HG03159 (cell line): ENCODE results near the gene RTN4.

ENCODE experiments used
- ATAC-seq: cut with Tn5 transposase; IDR thresholded peaks from one replicate; pipeline ENCODE4 v1.9.1; 2021; ENCODE audit warnings: mild to moderate bottlenecking, moderate library complexity; ENCODE audit not compliant: unreplicated experiment

Gene RTN4

DNA sequence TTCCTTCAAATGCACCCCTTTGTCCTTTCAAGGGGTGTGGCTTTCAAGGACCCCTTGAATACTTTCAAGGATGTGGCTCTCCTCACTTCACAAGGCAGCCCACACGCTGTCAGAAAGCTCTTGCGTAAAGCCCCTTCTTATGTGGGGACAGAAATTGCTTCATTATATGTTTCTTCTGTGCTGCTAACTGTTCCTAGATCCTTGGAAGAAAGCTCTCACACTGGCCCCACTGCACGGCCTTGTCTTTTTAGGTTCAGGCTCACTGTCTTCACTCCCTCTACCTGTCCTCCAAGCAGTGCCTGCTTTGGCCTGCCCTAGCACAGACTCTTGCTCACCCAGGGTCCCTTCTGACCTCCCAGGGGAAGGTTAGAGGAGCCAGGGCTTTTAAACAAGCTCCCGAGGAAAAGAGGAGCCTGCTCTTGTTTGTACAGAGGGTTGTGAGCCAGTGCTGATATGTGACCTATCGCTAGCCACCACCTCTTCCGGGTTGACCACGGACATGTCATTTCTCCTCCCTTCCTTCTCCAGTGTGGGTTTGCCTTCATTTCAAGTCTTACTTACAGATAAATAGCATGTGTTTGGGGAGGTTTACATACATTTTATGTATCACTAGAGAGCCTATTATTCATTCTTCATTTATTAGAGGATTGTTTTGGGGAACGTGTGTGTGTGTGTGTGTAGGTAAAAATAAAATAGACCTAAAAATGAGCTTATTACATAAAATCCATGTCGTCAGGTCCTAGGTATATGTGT, 94.7 kb downstream of the RTN4 start:
- no peak for ATAC-seq

DNA sequence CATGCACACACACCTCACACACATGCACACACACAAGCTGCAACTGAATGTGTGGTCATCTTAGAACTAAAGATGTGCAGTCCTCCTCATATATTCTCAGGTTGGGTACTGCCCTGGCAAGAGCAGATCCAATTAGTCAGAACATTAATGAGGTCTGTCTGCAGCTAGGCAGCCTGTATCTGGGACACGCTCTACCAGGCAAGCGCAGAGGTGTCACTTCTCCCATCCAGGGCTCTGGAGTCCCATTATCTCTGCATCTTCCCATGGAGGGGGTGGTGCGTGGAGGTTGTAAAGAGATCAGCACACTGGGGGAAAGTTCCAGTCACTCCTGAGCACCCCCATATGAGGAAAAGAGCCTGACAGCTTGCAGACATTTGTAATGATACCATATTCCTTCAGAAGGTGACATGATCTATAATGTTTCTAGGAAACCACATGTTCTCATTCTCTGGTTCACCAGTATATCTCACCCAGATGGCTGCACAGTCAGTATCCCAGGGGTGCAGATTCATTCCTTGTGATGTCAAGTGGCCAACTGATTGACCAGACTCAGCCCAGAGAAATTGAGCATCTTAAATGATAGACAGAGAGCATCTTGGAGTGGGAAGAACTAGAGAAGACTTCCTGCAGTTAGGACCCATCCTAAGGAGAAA, 95.4 kb downstream of the RTN4 start:
- ATAC-seq = no peak

DNA sequence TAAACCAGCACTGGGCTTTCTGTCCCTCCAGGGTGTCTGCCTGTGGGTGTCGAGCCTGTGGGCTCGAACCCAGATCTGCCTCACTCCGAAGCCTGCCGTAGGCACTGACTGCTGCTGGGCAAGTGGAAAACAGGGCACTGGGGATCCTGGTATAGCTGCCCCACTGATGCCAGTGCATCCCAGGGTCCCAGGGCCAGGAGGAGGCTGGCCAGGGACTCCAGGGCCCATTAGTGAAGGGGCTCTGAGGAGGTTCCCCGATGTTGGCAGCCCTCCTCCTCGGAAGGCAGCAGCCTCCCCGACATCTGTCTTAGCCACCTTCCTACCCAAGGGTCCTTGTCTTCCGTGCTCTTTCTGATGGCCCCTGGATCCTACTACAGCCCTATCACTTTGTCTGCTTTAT, 96.1 kb downstream of the RTN4 start:
- ATAC-seq = no peak

DNA sequence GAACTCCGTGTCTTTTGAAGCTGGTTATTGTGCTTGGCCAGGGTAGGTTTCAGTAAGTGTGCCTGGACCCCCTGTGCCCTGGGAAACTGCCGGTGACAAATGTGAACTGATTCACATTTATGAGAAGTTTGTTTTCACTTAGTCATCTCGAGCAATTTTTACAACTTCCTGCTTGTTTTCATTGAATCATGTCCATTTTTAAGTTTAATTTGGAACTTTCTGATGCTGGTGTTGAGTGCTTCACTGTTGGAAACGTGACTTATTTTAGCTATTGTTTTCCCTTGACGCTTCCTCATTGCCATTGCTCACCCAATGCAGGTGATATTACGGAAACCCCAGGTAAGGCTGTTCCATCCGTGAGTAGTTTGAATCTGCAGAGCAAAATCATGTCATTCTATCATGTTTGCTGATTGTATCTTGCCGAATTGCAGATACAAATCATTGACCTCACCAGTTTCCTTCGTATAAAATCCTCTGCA, 97.2 kb downstream of the RTN4 start:
- ATAC-seq = no peak

DNA sequence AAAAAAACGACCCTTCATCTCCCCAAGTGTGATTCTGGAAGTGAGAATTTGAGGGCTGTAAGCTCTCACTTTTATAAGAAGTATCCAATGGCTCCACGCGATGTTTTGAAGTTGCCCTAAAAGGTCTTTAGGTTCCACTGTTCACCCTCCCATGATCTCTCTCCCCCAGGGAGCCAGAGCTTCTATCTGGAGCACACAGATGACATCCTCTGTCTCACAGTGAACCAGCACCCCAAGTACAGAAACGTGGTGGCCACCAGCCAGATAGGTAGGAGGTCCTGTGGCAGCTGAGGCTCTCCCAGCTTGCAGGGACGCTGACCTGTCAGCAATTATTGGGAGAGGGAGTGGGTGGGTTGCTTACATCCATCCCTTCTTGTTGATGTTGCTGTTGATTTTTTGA, 97.8 kb downstream of the RTN4 start:
- ATAC-seq = no peak

DNA sequence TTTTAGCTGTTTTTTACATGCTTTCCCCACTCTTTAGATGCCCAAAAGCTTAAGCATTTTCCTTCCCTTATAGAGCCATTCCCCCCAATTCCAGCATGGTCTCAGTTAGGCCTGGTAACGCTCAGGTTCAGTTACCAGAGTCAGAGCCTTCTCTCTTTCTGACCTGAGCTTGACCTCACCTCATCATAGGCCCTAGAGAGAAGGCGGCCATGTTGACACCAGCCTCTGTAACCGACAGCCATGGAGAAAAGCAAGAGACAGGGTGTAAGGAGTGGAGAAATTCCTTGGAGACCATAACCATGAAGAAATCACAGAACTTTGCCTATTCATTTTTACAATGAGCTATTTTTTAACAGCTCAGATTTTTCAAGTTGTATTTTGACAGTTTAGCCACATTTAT, 99.4 kb downstream of the RTN4 start:
- no peak for ATAC-seq

DNA sequence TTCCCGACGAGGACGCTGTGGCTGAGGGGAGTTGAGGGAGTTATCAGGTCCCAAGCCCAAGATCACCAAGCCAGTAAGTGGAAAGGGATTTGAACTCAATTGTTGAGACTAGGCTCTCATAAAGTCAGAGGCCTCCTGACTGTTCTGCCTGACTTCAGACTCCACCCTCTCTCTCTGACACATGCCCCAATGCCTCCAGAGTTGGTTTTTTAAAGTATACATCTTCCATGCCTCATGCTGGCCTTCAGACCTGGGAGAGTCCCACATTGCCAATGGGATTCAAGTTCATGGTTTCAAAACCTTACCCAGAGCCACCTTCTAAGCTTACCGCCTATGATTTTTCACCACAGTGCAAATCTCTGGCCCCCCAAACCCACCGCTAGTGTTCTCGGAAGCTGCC, 100.8 kb downstream of the RTN4 start:
- ATAC-seq = no peak

DNA sequence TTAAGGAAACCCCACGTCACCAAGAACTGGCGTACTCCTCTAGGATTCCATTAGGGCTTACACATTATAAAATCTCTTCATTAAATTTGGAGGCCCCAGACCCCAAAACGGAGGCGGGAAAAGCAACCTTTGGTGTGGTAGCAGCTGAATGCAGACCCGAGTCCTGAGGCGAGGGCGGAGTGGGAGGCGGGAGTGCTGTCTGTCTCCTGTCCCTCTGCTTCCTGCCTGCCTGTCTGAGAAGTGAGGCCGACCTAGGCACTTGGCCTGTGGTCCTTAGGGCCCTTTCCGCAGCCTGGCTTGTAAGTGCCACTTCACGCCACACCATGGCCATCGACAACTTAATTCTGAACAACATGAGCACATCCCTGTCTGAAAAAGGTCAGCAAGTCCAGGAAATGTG, 102.1 kb downstream of the RTN4 start:
- ATAC-seq = no peak

DNA sequence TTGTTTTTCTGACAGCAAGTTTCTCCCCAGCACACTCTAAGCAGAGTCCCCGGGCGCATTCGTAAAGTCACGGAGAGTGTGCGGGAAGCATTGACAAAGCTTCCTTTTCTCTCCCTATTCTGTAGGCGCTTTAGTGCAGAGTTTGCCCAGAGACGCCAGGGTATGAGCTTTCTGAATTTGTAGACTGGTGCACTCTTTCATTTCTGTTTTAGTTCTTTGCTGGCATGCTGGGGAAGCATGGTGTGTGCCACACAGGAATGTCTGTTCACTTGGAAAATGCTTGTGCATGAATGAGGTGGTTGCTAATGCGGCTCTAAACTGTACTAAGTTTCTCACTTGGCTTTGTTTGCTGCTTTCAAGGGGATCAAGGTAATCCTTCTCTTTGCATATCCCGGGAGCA, 102.6 kb downstream of the RTN4 start:
- ATAC-seq = no peak

DNA sequence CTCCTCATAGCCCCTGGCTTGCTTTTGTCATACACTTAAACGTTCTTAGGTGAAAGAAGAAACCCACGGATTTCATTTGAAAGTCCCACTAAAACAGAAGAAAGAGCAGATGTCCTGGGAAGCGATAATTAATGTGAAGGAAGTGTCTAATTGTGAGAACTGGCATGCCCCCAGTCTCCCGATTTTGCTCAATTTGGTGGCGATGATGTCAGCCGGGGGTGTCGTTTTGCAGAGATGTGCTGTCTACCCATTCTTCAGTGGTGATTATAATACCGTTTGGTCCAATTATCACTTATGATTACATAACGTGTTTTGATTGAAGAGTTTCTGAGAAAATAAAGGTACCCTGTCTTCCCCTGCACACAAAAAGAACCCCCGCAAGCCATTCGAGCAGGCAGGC, 103.1 kb downstream of the RTN4 start:
- no peak for ATAC-seq

DNA sequence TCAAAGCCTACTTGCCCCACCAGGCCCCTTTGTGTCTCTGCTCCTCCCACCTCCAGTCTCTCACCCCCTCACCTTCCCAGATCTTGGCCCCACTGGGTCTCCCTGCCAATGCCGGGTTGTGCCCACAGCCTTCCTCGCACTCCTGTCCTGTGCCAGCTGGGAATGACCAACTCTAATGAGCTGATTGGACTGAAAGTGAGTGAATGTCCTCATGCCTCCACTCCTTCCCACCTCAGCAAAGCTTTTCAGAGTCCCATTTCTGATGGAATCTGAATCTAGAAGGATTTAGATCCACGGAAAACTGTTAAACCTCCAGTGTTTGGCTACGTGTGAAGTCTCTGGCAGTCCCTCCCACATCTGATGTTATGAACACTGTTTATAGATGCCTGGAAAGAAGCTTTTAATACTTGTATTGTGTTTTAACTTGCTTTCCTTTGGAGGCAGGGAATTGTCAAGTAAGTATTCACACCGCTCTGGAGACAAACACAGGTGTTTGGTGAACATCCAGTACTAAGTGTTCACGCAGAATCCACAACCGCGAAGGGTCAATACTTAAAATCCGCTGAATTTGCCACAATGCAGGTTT, 103.9 kb downstream of the RTN4 start:
- ATAC-seq = no peak

DNA sequence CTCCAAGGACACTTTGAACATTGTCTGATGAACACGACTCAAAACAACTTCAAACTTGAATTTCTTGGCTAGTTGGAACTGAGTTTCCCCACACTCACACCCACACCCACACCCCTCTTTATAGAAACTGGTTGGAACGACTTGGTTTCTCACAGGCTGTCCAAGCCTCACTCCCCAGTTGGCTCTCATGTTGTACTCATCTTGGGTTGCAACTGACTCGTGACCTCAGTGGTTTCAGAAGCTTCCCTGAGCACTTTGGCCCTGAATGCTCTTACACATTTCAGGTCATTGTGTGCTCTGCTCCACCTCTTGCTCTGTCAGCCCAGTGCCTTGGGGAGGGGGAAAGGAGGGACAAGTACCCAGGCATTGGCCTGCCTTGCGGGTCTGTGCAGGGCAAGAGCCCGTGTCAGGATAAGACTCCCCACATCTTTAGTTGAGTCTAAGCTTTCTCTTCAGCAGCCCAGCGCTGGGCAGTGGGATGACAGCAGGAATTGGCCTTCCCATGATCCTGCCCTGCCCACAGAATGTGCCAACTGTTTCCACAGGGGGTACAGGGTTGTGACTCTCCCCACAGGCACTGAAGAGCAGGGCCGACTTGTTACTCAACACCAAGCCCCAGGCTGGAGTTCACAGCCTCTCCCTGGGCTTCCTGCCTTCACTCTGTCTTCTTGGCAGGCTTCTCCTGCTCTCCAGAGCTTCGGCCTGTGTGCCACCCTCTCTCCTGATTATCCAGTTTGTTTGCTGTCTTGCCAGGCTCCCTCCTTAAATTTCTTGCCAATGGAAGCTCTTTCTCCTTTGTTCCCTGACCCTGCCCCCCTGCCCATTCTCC, 104.6 kb downstream of the RTN4 start:
- ATAC-seq = no peak

DNA sequence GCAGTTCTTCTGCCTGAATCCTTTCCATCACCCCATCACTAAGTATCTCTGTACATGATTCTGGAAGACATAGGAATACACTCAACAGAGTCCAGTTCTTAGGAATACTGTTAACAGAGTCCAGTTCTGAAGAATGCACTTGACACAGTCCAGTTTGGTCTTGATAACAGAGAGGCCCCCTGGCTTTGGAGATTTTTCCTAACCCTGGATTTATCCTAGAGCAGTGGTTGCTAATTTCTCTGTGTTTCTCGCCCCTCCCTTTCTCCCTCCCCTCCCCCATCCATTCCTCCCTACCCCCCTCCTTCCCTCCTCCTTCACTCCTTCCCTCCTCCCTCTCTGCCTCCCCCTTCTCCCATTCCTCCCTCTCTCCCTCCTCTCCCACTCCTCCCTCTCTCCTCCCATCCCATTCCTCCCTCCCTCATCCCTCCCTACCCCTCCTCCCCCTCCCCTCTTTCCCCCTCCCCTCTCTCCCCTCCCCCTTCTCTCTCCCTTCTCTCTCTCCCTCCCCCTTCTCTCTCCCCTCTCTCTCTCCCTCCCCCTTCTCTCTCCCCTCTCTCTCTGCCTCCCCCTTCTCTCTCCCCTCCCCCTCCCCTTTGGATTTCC, 105.4 kb downstream of the RTN4 start:
- ATAC-seq = no peak

DNA sequence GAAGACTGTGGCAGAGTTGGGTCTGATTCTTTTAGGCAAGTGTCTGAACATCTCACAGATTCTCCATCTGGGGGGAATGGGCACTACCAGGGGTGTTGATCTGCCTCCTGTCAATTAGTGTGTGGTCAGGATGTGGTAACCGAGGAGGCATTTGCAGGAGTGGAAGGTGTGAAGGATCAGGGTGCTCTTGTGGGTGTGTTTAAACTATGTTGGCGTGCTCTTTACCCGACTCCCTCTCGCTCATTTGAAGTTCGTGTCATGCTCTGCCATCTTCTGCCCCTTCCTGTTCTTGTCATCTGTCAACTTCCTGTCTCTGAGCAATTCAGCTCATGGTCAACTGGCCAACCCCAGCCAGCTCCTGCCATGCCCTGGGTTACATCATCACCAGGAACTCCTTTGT, 107.9 kb downstream of the RTN4 start:
- no peak for ATAC-seq

DNA sequence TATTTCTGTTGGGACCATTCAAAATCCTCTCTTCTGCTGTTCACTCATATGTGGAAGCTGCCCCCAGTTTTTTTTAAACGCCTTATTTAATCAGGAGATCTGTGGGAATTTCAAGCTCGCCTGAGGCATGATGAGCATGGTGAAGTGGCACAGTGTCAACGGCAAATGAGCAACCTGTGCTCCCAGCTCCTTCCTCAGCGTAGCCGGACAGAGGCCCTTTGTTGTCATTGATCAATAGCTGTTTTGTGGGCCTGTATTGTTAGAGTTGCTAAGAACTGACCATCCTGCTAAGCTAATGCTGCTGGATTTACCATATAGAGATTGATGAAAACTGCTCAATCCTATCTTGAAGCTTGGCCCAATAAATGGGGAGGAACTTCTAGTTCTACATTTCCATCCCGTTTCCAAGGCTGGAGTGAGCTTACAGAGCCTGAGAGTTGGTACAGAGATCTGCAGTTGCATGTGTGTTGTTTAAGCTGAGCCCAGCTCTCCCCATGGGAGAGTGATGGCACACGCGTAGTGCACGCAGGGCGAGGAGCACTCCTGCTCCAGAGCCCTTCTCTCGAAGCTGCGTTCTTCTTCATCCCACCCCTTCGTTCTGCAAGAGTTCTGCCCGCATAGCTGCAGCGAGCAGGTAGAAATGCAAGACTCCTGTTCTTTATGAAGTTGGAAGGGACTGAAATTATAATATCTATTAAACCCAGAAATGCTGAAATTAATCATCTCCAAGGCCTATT, 108.8 kb downstream of the RTN4 start:
- ATAC-seq = no peak

DNA sequence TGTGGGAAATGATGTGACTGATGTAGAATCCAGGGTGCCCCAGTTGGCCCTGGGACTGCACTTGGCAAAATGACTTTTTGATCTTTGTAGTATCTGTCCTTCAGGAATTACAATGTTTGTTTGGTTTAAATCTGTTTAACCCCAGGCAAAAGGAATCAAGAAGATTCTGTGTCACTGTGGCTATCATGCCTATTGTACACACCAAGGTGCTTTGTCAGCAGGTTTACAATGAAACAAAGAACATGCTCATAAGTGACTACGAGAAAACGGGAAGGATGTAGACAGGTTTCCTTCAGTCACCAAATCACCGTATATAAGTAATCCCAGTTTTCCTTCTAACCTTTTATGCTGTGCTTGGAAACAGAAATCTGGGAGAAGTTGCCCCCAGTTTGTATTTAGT, 109.5 kb downstream of the RTN4 start:
- ATAC-seq = no peak

DNA sequence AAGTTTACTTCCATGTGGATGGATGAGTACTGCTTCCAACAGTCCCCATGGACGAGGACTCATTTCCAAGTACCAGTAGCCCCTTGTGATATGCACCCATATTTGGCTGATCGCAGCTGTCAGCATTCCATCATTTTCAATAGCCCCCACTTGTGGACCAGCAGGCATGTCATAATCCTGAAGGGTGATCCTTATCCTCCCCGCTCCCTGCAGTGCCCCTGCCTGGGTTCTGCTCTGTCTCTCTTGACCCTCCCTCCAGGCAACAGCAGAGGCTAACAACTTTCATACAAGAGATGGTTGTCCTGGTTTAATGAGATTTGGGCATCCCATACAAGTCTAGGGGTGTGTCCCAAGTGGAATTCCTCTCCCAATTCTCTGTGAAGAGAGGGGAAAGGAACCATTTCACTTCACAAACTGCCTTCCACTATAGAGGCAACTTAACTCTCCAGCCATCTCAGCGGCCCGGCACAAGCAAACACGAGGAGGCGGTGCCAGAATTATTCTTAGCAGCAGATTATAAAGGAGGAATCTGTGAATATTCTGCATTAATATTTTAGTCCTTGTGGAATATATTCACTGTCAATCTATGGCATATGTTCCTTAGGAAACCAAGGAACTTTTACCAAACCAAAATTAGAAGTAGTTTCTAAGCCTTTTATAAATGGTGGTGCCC, 110.7 kb downstream of the RTN4 start:
- no peak for ATAC-seq

DNA sequence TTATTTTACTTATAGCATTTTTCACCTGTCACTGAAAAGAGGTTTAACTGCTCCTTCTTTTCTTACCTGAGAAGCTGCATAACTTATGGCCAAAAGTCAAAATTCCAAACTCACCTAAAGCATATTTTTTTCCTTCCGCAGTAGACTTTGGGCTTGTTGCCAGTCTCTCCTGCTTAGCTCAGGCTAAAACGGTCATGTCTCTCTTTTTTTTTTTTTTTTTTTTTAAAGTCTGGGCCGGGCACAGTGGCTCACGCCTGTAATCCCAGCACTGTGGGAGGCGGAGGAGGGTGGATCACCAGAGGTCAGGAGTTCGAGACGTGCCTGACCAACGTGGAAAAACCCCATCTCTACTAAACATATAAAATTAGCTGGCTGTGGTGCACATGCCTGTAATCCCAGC, 113.5 kb downstream of the RTN4 start:
- ATAC-seq = no peak

DNA sequence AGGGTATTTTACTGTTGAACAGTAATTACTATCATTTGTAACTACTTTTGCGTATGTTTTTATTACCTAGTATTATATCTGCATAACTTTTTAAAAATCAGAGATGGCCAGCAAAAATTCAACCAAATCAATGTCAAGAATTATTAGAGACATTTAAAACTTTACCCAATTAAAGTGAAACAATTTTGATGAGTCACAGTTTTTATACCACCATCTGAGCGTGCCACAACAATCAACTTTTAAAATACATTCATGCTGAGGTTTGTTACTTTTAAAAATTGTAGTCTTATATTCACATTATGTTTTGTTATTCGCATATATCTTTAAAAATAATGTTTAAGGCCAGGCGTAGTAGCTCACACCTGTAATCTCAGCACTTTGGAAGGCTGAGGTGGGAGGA, 114.9 kb downstream of the RTN4 start:
- ATAC-seq = no peak

DNA sequence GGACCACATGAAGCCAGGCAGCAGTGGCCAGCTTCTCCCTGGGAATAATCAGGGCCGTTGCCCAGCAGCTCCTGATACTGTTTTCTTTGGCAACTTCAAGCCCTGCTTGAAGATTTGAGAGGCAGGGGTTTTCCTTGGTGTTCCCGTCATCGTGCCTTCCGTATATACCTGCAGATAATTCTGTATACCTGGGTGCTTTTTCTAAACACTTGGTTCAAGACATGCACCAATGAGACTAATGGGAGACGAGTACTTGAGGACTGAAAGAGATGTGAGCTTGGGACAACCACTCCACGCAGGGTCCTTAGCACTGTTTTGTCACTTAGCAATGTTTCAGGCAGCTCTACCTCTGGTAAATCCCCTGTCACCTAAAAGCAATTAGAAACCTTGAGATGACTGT, 118.8 kb downstream of the RTN4 start:
- no peak for ATAC-seq
